Sciatic nerve (tissue), 2 donors: ENCODE data around the gene SH2D4B. TPM values are rescaled to one million over a fixed set of nuclear protein-coding genes. Genes with fewer than 3 reads are reported as not detected.

Experiments
- ATAC-seq: fragments of 200-7000 bp; cut with Tn5 transposase; one replicate; pipeline ENCODE4 v1.9.1; 2020; ENCODE audit warnings: mild to moderate bottlenecking, moderate library complexity
- DNase-seq: peaks from one replicate; pipeline ENCODE4 v3.0.0-alpha.2; 2020; ENCODE audit warnings: low spot score
- intact Hi-C: fragments of 100-400 bp; cut with DNase I; formaldehyde crosslinking; loops from one replicate; pipeline ENCODE4 v1.14.2; 2022
- total RNA-seq: library from RNA; stranded (reverse); fragmentation: NEBNext Ultra II Directional; extraction: Animal tissue kit (Norgen Biotek cat#: 25700); gene quantifications from one replicate; pipeline ENCODE4 v1.2.1, GENCODE V29; 2021
- donor health status: DM: no; HTN: no; CAD: no.
- donor health status: DM: no; HTN: no; CAD: no.

SH2D4B gene
- total RNA-seq, 1 donor from 2014 or later, result 0.18 TPM

GRCh38 chr10:80608706-80609105 lies 71.0 kb downstream of the SH2D4B start:
- intact Hi-C loops, result no loop called here
- DNase-seq (no peak), ATAC-seq (no peak)

GRCh38 chr10:80609331-80609730 lies 71.6 kb downstream of the SH2D4B start:
- ATAC-seq, result no peak
- intact Hi-C loops, result no loop called here
- DNase-seq, result no peak

- intact Hi-C loops, result no loop called here
- no peak for ATAC-seq
- no peak for DNase-seq
Measured at GRCh38 chr10:80611481-80612185, 73.9 kb downstream of the SH2D4B start.

DNA sequence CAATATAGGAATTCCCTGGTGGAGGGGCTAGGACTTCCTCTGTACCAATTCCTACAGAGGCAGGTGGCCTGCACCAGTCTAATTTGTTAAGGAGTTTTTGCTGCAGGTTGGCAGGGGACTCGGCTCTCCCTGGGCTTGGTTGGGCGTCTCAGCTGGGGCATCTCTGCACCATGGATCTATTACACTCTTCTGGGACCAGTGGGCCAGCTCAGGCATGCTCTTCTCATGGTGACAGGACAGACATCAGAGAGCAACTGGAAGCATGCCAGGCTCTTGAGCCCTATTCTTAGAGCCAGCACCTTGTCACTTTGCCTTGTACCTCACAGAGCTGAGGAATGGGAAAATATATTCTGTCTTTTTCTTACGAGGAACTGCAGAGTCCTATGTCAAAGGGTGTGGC lies 74.6 kb downstream of the SH2D4B start:
- no peak for DNase-seq
- intact Hi-C loops, result no loop called here
- ATAC-seq, result no peak

- DNase-seq (no peak), ATAC-seq (no peak)
- intact Hi-C loops, result no loop called here
Measured at GRCh38 chr10:80613466-80614170, 75.9 kb downstream of the SH2D4B start.

GRCh38 chr10:80614576-80615416 lies 77.1 kb downstream of the SH2D4B start:
- ATAC-seq (no peak), DNase-seq (no peak)
- intact Hi-C loops, result no loop called here

GRCh38 chr10:80617807-80618206 lies 80.1 kb downstream of the SH2D4B start:
- intact Hi-C loops, result no loop called here
- DNase-seq (no peak), ATAC-seq (no peak)

DNA sequence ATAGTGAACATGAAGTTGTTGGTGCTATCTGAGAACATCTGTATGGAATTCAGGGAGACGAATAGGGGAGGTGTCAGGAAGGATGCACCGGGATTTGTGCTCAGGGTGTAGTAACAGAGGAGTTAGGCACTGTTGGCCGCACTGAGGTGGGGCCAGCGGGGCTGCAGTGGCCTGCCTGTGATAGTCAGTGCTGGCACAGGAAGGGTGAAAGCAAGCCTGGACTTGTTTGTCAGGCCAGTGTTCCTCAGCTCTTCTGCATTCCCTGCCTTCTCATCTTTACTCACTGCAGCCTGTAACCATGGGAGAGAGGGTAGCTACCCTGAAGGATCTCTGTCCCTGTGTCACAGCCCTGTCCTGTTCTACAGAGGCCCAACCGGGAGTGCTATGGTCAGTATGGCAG lies 81.3 kb downstream of the SH2D4B start:
- intact Hi-C loops, result no loop called here
- ATAC-seq, result no peak
- no peak for DNase-seq

DNA sequence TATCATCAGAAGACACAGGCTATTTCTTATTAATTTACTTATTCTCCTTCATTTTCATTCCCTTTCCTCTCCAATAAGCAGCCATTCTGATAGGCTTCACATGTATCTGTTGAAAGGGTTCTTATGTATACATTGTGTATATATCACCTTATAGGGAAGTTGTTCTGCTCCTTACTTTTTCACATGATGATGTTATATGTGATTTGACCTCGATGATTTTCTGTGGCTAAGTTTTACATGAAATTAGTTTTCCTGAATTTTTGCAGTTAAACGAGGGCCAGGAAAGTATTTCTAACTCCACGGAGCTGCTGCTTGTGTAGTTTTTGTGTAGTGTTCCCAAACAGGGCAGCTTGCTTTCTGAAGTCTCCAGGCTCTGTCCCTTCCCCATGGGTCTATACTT lies 84.5 kb downstream of the SH2D4B start:
- ATAC-seq (no peak), DNase-seq (no peak)
- intact Hi-C loops, result no loop called here

DNA sequence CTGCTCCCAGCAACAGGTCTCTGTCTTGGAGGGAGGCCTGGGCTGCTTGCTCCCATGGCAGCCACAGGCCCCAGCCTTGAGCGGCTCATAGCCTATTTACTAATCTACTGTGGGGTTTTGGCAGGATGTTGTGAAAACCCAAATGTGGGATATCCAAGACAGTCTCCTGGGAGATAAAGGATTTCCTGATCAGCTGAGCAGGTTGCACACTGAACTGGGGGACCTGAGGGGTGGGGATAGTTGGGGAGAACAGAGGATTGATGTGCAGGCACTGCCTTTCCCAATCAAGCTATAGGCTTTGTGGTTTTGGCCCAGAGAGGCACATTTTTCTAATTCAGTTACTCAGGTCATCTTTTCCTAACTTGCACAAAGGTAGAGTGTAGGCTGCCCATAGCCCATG lies 92.6 kb downstream of the SH2D4B start:
- intact Hi-C loops, result no loop called here
- no peak for ATAC-seq
- no peak for DNase-seq

DNA sequence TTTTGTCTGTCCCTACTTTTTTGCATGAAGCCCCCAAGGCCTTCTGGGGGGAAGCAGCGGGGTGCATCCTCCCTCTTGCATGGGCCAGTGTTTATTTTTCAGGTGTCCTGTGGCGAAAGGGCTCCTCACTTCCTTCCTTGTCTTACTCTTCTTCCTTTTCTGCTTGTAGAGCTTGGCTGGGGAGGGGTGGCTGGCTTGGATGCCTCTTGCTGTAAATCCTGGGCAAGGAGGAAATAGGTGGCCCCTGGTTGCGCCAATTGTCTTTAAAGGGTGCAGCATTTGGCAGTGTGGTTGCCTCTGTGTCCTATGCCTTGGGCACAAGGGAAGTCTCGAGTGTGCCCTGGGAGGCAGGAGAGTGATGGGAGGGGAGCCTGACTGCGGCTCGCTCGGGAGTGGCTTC lies 95.0 kb downstream of the SH2D4B start:
- intact Hi-C loops, result no loop called here
- no peak for DNase-seq

GRCh38 chr10:80633383-80633860 lies 95.7 kb downstream of the SH2D4B start:
- DNase-seq (no peak), ATAC-seq (no peak)
- intact Hi-C loops, result no loop called here

More for the DNA sequence above, 95.0 kb downstream of the SH2D4B start:
- ATAC-seq, result no peak

DNA sequence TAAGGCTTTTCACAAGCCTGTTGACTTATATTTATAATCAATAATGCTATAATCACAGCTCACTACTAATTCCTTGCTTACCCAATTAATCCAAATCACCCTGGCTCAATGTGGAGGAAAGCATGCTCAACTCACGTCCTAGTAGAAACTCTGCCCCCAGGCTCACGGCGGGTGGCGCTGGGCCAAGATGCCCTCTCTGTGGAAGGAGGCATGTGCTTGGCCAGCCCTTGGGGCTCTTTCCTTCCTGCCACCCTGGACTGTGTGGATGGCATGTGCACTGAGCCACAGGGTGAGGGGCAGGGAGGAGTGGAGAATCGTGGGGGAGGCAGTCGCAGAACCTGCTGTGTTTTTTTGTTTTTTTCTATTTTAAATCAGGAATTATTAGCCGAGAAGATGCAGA lies 96.2 kb downstream of the SH2D4B start:
- DNase-seq (no peak), ATAC-seq (no peak)
- intact Hi-C loops, result no loop called here

- DNase-seq (no peak), ATAC-seq (no peak)
- intact Hi-C loops, result no loop called here
Measured at GRCh38 chr10:80642661-80643060, 105.0 kb downstream of the SH2D4B start.

DNA sequence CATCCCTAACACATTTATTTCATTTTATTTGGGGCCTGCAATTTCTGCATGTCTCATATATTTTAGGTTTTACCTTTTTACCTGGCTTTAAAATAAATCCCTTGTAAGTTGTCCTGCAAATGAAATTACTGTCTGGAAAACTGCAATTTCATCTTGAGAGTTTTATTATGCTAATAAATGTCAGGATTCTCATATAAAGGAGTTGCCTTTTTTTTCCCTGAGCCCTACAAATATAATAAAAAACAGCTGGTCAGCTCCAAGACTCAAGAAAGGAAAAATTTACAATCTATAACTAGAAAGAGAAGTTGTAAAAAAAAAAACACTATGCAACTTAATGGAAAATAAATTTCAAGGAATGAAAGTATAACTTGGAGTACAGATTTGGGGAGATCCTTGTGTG lies 108.7 kb downstream of the SH2D4B start:
- intact Hi-C loops, result no loop called here

GRCh38 chr10:80647173-80647833 lies 109.6 kb downstream of the SH2D4B start:
- intact Hi-C loops, result no loop called here
- DNase-seq (no peak), ATAC-seq (no peak)

More for the DNA sequence above, 108.7 kb downstream of the SH2D4B start:
- ATAC-seq, result no peak
- DNase-seq, result no peak

- ATAC-seq, result no peak
- intact Hi-C loops, result no loop called here
- DNase-seq, result no peak
Measured at GRCh38 chr10:80648106-80648505, 110.4 kb downstream of the SH2D4B start.

DNA sequence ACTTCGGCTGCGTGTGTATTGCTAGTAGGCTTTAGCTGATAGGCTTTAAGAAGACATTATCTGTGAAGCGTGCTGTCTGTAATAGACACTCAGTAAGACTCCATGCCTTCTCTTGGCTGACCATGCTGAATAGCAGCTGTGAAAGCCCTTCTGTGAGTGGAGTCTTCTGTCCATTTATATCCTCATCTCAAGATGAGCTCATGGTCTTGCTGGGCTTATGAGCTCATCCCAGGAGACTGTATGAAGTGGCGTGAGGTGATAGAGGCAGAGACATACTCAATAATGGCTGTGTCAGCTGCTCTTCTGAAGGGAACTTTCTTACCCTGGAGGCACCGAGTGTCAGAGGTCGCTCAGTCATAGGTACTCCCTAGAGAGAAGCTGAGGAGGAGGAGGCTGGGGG lies 111.5 kb downstream of the SH2D4B start:
- intact Hi-C loops, result no loop called here
- DNase-seq (no peak), ATAC-seq (no peak)

- no peak for ATAC-seq
- intact Hi-C loops, result no loop called here
Measured at GRCh38 chr10:80655898-80656297, 118.2 kb downstream of the SH2D4B start.

More at GRCh38 chr10:80655898-80656297, 118.2 kb downstream of the SH2D4B start:
- no peak for DNase-seq
